Measurements from ENCODE around the gene GPBP1L1.

- TF ChIP-seq CTCF (IDR thresholded peaks at IDR 0.05) (no peak), EZH2phosphoT487 (IDR thresholded peaks at IDR 0.05) (no peak), EZH2 (IDR thresholded peaks at IDR 0.05) (no peak)
These were observed 78.8 kb downstream of the GPBP1L1 start for GRCh38 chr1:45607404-45608074.

Measured in neural progenitor cell (in vitro differentiated cells).